Measurements from ENCODE around the gene RPS10. TPM values are rescaled to one million over a fixed set of nuclear protein-coding genes. Genes with fewer than 3 reads are reported as not detected.
"Not testable (repeated sequence)": the region's sequence is repeated elsewhere in the genome, so short reads cannot be mapped to it uniquely, and the experiment has no call there.

RPS10 gene
- total and polyA plus RNA-seq, 2 donors = 2,659 to 2,778 TPM

DNA sequence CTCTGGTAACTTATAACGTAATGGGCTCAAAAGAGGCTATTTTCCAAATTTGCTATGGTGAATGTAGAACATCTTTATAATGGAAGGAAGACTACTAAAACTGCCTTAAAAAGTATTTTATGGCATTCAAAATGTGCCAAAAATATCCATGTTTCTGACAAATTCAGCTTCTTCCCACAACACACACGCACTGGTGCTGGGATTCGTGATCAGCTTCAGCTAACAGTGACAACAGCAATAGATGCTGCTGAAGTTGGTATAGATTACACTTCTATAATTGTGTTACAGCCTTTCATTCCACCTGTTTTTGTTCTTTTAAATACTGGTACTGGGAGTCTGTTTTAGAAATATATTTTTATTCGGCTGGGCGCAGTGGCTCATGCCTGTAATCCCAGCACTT lies 52.4 kb downstream of the RPS10 start:
- Histone ChIP-seq H3K36me3 (ENCODE audit: control insufficient read depth in 2 of 2, insufficient read depth in 2 of 2, low read length in 1 of 2) (peaks cover 0 to 2% of the 10 kb centered on the region in 2 donors), H3K27ac (ENCODE audit: low read depth in 1 of 2, low read length in 1 of 2) (no peak overlapping the region)
- no peak for DNase-seq (ENCODE audit: low read depth in 6 of 9, low spot score in 9 of 9)

DNA sequence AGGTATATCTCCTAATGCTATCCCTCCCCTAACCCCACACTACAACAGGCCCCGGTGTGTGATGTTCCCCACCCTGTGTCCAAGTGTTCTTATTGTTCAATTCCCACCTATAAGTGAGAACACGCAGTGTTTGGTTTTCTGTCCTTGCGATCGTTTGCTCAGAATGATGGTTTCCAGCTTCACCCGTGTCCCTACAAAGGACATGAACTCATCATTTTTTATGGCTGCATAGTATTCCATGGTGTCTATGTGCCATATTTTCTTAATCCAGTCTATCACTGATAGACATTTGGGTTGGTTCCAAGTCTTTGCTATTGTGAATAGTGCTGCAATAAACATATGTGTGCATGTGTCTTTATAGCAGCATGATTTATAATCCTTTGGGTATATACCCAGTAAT lies 54.0 kb downstream of the RPS10 start:
- not testable (repeated sequence) for H3K4me3 ChIP-seq (ENCODE audit: low read length in 2 of 2); H3K4me1 ChIP-seq (ENCODE audit: control insufficient read depth in 2 of 2, insufficient read depth in 2 of 2, low read length in 2 of 2); H3K9me3 ChIP-seq (ENCODE audit: control insufficient read depth in 2 of 2, insufficient read depth in 1 of 2, low read length in 1 of 2); H3K27me3 ChIP-seq (ENCODE audit: control insufficient read depth in 2 of 2, insufficient read depth in 1 of 2, low read length in 1 of 2); H3K27ac ChIP-seq (ENCODE audit: low read depth in 1 of 2, low read length in 1 of 2); DNase-seq (ENCODE audit: low read depth in 6 of 9, low spot score in 9 of 9); H3K36me3 ChIP-seq (ENCODE audit: control insufficient read depth in 2 of 2, insufficient read depth in 2 of 2, low read length in 1 of 2)
- WGBS = 100% methylated on average over 3 of the region's 5 CpGs

More for the DNA sequence above, 52.4 kb downstream of the RPS10 start:
- H3K4me3 ChIP-seq (ENCODE audit: low read length in 2 of 2) = no peak overlapping the region
- H3K4me1 ChIP-seq (ENCODE audit: control insufficient read depth in 2 of 2, insufficient read depth in 2 of 2, low read length in 2 of 2) = no peaks in the 10 kb centered on the region
- no peaks in the 10 kb centered on the region for H3K27me3 ChIP-seq (ENCODE audit: control insufficient read depth in 2 of 2, insufficient read depth in 1 of 2, low read length in 1 of 2)
- 97% methylated on average over 5 of the region's 5 CpGs for WGBS
- H3K9me3 ChIP-seq (ENCODE audit: control insufficient read depth in 2 of 2, insufficient read depth in 1 of 2, low read length in 1 of 2) = no peaks in the 10 kb centered on the region

DNA sequence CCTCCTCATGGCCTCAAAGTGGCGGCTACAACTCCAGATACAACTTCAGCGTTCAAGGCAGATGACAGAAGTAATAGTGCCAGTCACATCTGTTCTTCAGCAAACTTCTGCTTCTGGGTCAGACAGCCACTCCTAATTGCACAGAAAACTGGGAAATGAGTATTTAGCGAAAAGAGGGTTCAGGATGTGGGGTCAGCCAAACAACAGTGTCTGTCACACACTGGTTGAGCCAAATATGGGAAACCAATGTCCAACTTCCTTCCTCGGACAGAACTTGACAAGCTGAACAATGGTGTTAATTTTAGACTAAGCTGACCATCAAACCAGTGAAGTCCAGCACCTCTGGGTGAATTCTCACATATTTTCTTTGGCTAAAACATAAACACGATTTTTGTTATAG lies 55.5 kb downstream of the RPS10 start:
- H3K4me1 ChIP-seq (ENCODE audit: control insufficient read depth in 2 of 2, insufficient read depth in 2 of 2, low read length in 2 of 2) = no peaks in the 10 kb centered on the region
- H3K4me3 ChIP-seq (ENCODE audit: low read length in 2 of 2) = no peak overlapping the region
- H3K27ac ChIP-seq (ENCODE audit: low read depth in 1 of 2, low read length in 1 of 2) = no peak overlapping the region
- WGBS = 95% methylated on average over 5 of the region's 5 CpGs
- no peaks in the 10 kb centered on the region for H3K9me3 ChIP-seq (ENCODE audit: control insufficient read depth in 2 of 2, insufficient read depth in 1 of 2, low read length in 1 of 2)
- DNase-seq (ENCODE audit: low read depth in 6 of 9, low spot score in 9 of 9) = no peak
- peaks cover 0 to 2% of the 10 kb centered on the region in 2 donors for H3K36me3 ChIP-seq (ENCODE audit: control insufficient read depth in 2 of 2, insufficient read depth in 2 of 2, low read length in 1 of 2)
- no peaks in the 10 kb centered on the region for H3K27me3 ChIP-seq (ENCODE audit: control insufficient read depth in 2 of 2, insufficient read depth in 1 of 2, low read length in 1 of 2)

DNA sequence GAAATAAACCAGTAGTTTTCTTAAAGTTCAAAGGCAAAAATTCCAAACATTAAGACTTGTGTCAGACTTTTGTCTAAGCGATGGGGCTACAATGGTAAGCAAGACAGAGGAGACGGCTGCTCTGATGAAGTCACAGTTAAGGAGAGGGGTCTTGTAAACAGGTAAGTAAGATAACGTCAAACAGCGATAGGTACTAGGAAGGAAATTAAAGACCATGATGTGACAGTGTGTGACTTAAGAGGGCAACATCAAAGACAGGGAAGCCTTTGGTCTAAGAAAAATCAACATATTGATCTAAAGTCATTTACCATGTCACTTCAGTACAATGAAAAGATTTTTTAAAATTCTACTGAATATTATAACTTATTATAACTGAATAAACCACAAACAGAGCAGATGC lies 56.5 kb downstream of the RPS10 start:
- H3K4me3 ChIP-seq (ENCODE audit: low read length in 2 of 2) = no peak overlapping the region
- no peaks in the 10 kb centered on the region for H3K4me1 ChIP-seq (ENCODE audit: control insufficient read depth in 2 of 2, insufficient read depth in 2 of 2, low read length in 2 of 2)
- DNase-seq (ENCODE audit: low read depth in 6 of 9, low spot score in 9 of 9) = no peak
- no peak overlapping the region for H3K27ac ChIP-seq (ENCODE audit: low read depth in 1 of 2, low read length in 1 of 2)
- no peaks in the 10 kb centered on the region for H3K27me3 ChIP-seq (ENCODE audit: control insufficient read depth in 2 of 2, insufficient read depth in 1 of 2, low read length in 1 of 2)
- 92% methylated on average over 4 of the region's 4 CpGs for WGBS
- no peaks in the 10 kb centered on the region for H3K9me3 ChIP-seq (ENCODE audit: control insufficient read depth in 2 of 2, insufficient read depth in 1 of 2, low read length in 1 of 2)
- H3K36me3 ChIP-seq (ENCODE audit: control insufficient read depth in 2 of 2, insufficient read depth in 2 of 2, low read length in 1 of 2) = peaks cover 0 to 2% of the 10 kb centered on the region in 2 donors

Other genes starting within 250 kb of the RPS10 start
- gene HMGA1, start 189.2 kb downstream of the RPS10 start, total RNA-seq = 199 TPM
- 55.5 TPM for gene HMGA1, start 189.2 kb downstream of the RPS10 start, polyA plus RNA-seq
- gene SMIM29, start 177.1 kb downstream of the RPS10 start, total RNA-seq = 16.4 TPM
- 43.3 TPM for gene SMIM29, start 177.1 kb downstream of the RPS10 start, polyA plus RNA-seq
- 12.7 TPM for gene NUDT3, start 33.4 kb downstream of the RPS10 start, total RNA-seq
- gene NUDT3, start 33.4 kb downstream of the RPS10 start, polyA plus RNA-seq = 9.7 TPM
- gene PACSIN1, start 40.0 kb upstream of the RPS10 start, total RNA-seq = 1.7 TPM
- 1.2 TPM for gene PACSIN1, start 40.0 kb upstream of the RPS10 start, polyA plus RNA-seq
- gene SPDEF, start 130.3 kb upstream of the RPS10 start, total RNA-seq = 0.14 TPM
- 0.55 TPM for gene SPDEF, start 130.3 kb upstream of the RPS10 start, polyA plus RNA-seq